Stimulated activated CD8-positive, alpha-beta memory T cell treated with anti-CD3 and anti-CD28 coated beads, Interleukin-12 subunit alpha, Interleukin-12 subunit beta, amount 100 ng/mL, for 4 hours (primary cell): ENCODE measurements around the gene ZNF581.

ENCODE experiments used
- DNase-seq: peaks from one replicate; pipeline ENCODE4 v3.0.0-alpha.2; 2020; ENCODE audit warnings: low read depth

ZNF581 gene

DNA sequence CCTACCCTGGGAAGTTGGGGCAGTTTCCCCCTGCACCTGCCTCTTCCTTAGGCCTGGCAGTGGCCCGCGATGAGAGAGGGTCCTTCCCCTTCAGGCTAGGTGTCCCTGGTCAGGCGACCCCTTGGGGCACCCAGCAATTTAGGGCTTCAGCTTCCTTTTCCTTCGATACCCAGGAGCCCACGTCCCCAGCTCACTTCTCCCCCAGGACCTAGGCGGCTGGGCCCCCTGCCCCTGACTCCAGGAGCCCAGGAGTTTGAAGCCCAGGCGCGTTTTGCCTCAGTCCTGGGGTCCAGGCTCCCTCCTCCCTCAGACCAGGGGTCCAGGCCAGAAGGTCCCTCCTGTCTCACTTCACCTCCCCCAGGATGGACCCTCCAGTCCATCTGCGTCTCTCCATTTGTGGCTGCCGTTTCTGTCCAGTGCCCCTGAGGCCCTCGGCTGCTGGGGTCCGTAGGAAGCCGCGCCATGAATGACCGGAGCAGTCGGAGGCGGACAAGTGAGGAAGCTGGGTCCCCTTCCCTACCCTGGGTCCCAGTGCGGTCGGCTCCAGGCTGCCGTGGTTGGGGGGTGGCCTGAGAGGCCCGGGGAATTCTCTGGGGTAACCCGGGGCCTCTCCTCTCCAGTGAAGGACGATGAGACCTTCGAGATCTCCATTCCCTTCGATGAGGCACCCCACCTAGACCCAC, 5.3 kb downstream of the ZNF581 start:
- DNase-seq, result no peak

DNA sequence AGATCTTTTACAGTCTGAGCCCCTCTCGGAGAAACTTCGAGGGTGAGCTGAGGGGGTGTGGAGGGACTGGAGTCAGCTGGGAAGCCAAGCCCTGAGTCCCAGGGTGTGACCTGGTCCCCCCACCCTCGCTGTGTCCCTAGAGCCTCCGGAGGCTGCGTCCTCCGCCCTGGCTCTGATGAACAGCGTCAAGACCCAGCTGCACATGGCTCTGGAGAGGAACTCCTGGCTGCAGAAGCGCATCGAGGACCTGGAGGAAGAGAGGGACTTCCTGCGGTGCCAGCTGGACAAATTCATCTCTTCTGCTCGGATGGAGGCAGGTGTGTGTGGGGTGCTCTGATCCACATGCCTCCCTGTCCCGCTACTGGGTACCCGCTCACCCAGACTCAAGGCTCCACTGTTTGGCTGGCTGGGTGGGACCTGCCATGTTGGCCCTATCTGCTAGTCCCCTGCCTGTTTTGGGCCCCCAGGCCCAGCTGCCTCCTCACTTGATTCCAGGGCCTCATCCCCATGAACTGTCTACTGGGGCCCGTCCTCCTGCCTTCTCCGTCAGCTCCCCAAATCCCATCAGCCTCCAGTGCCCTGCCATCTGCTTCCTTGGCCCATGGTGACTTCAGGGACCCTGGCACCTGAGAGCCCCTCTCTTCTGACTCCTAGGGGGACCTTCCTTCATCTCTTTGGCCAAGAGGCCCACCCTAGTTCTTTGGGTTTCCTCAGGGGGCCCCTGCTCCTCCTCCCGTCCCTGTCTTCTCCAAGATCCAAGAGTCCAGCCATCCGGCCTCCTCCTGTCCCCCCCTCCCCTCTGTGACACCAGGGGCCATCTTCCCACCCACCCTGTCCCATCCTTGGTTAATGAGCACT, 6.0 kb downstream of the ZNF581 start:
- no peak for DNase-seq

DNA sequence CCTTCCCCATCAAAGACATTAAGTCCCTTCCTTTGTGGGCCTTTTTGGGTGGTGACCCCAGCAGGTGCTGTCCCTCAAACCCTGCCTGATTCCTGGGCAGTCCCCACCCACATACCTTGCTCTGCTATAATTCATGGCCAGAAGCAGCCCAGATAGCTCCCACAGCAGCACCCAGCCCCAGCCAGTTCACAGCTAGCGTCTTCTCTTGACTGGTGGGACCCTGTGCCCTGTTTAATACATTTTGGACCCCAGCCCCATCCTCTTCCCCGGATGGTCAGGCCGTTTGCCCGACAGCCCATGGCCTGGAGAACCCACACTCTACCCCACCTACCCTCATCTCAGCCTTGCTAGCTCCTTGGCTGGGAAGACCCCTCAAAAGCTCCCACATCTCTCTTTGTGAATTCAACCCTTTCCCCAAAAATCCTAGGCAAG, 6.7 kb downstream of the ZNF581 start:
- DNase-seq, result no peak

DNA sequence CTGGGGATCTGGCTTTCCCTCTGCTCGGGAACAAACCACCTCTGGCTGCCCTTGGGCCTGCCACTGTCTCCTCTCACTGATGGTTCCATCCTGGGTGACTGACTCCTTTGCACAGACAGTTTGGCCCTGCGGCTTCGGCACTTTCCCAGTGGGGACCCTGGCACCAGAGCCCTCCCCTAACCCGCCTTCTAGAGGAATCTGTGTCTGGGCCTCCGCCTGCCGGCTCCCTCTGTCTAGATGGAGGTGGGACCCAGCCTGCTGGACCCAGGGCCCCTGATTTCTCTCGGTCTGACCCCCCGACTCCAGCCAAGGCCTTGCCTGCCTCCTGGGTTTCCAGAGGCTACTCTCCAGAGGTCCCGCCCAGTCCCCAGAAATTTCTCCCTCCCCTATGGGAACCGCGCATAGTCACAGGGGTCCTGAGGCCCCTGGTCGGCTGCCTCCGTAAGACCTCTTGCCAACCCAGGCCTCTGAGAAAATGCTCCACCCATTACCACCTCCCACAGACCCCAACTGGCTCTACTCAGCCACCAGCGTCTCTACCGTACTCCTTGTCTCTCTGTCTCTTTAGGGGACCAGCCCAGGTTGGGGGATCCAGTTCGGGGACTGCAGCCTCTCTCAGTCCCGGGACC, 7.3 kb downstream of the ZNF581 start:
- no peak for DNase-seq

- no peak for DNase-seq
Observed at GRCh38 chr19:55651236-55651635, 7.8 kb downstream of the ZNF581 start.

DNA sequence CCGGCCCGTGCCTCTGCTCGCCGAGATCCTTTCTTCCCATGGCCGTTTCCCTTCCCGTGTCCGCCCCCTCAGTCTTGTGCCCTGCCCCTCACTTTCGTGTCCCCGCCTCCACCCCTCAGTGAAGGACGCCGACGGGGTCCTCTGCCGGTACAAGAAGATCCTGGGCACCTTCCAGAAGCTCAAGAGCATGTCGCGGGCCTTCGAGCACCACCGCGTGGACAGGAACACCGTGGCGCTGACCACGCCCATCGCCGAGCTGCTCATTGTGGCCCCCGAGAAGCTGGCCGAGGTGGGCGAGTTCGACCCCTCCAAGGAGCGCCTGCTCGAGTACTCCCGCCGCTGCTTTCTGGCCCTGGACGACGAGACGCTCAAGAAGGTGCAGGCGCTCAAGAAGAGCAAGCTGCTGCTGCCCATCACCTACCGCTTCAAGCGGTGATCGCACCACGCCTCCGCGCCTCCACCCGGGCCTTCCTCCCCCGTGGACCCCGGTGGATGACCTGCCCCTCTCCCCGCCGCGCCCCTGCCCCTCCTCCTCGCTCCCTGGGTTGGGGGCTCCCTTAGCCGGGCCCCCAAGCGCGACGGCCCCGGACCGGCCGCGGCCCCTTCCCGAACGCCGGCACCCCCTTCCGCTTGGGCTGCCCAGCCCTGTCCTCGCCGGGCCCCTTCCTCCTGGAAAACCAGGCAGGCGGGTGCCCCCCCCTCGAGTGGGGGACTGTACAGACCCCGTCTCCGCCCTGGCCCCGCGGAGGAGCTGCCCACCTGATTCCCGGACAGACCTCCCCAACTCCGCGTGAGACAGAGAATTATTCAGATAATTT, 9.1 kb downstream of the ZNF581 start:
- no peak for DNase-seq

DNA sequence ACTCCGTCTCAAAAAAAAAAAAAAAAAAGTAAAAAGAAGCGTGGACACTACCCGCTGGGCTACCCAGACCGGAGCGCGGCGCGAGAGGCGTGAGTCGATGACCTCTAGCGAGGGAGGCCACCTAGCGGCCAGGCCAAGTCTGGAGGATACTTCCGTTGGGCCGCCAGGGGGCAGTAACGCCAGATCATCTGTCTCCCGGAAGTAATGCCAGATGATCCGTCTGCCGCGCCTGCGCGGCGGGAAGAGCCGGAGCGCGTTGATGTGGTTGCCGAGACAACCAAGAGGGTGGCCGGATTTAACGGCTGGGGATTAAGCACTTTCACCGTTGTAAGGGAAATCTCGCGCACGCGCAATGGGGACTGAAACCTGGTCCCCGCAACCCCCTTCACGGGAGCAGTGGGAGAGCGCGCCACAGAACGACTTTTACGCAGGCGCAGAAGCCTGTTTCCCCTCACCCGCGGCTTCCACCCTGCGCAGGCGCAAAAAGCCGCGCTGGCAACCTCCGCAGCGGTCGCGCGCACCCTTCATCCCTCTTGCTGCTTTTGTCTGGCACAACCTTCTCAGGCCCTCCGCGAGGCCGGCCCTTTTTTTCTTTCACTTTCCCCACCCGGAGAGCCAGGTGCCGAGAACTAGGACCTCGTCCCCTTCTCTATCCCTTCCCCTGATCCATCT, 10.3 kb downstream of the ZNF581 start:
- peak; percentile 99 for DNase-seq

DNA sequence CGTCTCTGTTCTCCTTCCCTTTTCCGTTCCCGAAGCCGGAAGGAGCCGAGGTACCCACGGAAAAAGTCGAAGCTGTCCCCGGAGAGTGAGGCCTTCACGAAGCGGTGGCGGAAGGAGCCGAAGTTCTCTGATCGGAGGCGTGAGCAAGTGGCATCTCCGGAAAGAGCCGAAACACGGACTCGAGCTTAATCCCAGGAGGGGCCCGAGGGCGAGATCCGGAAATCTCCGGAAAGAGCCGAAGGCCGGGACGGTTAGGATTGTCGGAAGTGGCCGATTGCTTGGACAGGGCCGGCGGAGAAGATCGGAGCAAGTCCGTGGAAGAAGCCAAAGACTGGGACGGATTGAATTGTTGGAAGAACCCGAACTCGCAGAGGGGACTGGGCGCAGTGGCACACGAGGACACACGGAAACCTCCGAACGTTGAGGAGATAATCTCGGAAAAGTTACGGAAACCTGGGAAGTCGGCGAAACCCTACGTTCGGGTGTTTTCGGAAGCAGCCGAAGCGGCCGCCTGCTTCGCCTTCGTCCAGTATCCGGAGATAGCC, 10.9 kb downstream of the ZNF581 start:
- peak; percentile 94 for DNase-seq

- DNase-seq, result peak; percentile 93
Observed at GRCh38 chr19:55654868-55655647, 11.6 kb downstream of the ZNF581 start, which contains the start of gene U2AF2. Gene U2AF2 (plus strand): TSS chr19:55655035. CDS start chr19:55655105, 70 bp downstream.

DNA sequence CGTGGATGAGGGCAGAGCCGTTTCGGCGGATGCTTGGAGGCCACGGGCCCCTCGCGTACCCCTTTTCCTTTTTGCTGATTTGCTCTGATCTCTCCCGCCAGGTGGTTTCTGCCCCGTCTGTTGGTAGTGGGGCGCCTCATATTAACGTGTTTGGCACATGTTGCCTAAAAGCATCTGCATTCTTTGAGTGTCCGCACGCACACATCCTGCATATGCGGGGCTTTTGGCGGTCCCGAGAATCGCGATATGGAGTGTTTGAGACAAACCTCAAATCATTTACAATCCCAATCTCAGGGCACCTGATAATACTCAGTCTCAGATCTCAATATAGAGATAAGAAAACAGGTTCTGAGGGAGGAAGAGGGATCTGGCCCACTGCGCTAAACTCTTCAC, 12.2 kb downstream of the ZNF581 start:
- DNase-seq, result no peak

- DNase-seq, result no peak
Observed at GRCh38 chr19:55656552-55656951, 13.1 kb downstream of the ZNF581 start.

DNA sequence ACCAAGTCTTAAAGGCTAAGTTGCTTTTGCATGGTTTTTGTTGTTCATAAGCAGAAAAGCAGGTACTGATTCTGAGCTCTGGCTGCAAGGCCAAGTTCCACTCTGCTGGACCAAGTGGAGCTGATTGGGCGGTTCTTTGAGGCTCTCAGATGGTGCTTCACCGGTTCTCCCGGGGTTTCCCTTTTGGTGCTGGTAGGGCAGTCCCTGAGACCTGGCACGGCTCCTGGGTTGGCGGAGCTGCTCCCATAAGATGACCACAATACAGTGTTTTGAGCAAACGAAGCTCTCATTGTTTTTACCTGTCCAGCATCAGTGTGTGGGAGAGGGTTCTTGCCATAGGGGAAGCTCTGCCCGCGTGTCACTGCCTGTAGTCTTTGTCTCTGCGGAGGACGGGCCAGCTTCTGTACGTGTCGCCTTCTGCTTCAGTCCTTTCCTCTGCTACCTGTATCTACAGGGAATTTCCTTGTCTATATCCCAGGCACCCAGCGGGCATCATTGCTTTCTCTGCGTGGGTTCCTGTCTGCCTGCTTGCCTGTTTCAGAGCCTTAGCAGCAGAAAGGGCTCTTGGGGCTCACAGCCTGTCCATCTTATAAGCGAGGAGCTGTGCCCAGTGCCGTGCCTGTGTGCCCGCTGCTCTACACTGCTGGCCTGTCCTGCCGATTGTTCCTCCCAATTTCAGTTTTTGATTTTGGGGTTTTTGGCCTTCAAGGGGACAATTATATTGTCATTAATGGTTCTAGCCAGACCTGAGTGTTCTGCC, 13.7 kb downstream of the ZNF581 start:
- no peak for DNase-seq

DNA sequence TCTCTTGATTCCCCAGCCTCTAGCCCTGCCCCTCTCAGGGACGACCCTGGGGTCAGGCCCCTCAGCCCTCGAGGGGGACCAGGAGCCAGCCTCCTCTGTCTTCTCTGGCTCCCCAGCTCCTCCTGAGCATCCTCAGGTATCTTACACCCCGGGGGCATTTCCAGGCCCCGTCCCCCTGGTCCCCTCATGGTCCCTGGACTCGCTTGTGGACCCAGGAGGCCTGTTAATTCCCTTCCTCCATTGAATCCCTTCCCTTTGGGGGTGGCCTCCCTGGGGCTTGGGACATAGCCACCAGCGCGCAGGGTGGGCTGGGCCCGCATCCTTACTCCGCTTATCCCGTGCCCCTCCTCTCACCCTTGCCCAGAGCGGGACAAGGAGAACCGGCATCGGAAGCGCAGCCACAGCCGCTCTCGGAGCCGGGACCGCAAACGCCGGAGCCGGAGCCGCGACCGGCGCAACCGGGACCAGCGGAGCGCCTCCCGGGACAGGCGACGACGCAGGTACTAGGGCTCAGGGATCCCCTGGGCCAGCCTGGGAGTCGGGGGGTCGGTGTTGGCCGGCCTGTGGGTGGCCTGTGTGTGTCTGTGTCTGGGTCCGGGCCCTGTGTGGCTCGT, 15.5 kb downstream of the ZNF581 start:
- DNase-seq, result no peak

GRCh38 chr19:55659822-55660221, 16.4 kb downstream of the ZNF581 start:
- DNase-seq, result no peak

DNA sequence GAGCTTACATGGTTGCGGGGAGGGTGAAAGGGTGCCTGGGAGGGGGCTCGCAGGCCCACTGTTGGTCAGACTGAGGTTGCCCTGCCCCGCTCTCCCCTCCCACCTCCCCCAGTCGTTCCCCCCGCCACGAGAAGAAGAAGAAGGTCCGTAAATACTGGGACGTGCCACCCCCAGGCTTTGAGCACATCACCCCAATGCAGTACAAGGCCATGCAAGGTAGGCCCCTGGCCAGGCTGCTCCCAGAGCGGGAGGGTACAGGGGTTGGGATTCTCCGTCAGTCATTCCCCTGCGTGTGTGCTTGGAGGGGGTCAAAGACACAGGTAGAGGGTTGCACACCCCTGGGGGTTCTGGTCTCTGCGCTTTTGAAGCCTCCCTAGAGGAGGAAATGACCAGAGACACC, 17.0 kb downstream of the ZNF581 start:
- no peak for DNase-seq

- no peak for DNase-seq
Observed at GRCh38 chr19:55660991-55661390, 17.5 kb downstream of the ZNF581 start.

GRCh38 chr19:55661826-55662225, 18.4 kb downstream of the ZNF581 start:
- DNase-seq, result no peak

GRCh38 chr19:55663846-55664536, 20.5 kb downstream of the ZNF581 start:
- no peak for DNase-seq
